A549 (cell line): Measurements from ENCODE around the gene CFAP46. TPM values are rescaled to one million over a fixed set of nuclear protein-coding genes. Genes with fewer than 3 reads are reported as not detected.

ENCODE experiments used
- ATAC-seq, 2 experiments: fragments of 200-7000 bp in 1 of 2; fragments of >200 bp in 1 of 2; cut with Nextera tagmentation in 1 of 2; cut with Tn5 transposase in 1 of 2; 3 replicates each; pipeline versions ENCODE4 v1.8.0 to v1.9.1; 2018 to 2020; ENCODE audit warnings: mild to moderate bottlenecking in 1 of 2, moderate library complexity in 1 of 2
- CTCF ChIA-PET: fragments of 300-600 bp; sonication (Branson Sonifier 250); formaldehyde crosslinking; extraction: SDS; loops from one replicate; lab custom pipeline; 2021; ENCODE audit warnings: antibody characterized with exemption, inconsistent platforms; lab: Yijun Ruan, JAX
- POLR2A ChIA-PET: fragments of 350-600 bp; formaldehyde crosslinking; extraction: SDS; loops from one replicate; lab custom pipeline; 2021; ENCODE audit warnings: antibody characterized with exemption, inconsistent platforms; lab: Yijun Ruan, JAX
- DNase-seq, 2 experiments: peaks; one replicate each; pipeline versions ENCODE4 v3.0.0 to v3.0.0-alpha.2; 2011 to 2016; ENCODE audit warnings: low read depth in 1 of 2, low spot score in 1 of 2
- FAIRE-seq: peaks from 2 replicates; lab custom pipeline; 2011; peaks lifted over from hg19 to GRCh38; lab: Jason Lieb, UNC
- H3K27ac ChIP-seq, 2 experiments: fragments of >200 bp; sonication (Bioruptor Twin); formaldehyde crosslinking; 3 replicates each; pipeline ENCODE4 v1.5.1; 2016 to 2017
- H3K4me1 ChIP-seq: fragments of >200 bp; sonication (Bioruptor Twin); formaldehyde crosslinking; 3 replicates; pipeline ENCODE4 v1.6.1; 2016
- H3K4me2 ChIP-seq: fragments of >200 bp; sonication (Bioruptor Twin); formaldehyde crosslinking; 3 replicates; pipeline ENCODE4 v1.6.1; 2016
- H3K4me3 ChIP-seq: fragments of >200 bp; sonication (Bioruptor Twin); formaldehyde crosslinking; 3 replicates; pipeline ENCODE4 v1.5.1; 2016
- H3K9me3 ChIP-seq: fragments of >200 bp; sonication (Bioruptor Twin); formaldehyde crosslinking; 3 replicates; pipeline ENCODE4 v1.6.1; 2016
- CEBPB ChIP-seq, 2 experiments: fragments of >200 bp in 1 of 2; sonication (Bioruptor Twin) in 1 of 2; formaldehyde crosslinking in 1 of 2; IDR thresholded peaks; 2 replicates each; pipeline ENCODE4 v1.6.1; 2012 to 2016
- CHD4 ChIP-seq: fragments of 200-600 bp; sonication (generic); IDR thresholded peaks from 2 replicates; pipeline ENCODE4 v1.6.1; 2016; ENCODE audit warnings: antibody characterized with exemption, mild to moderate bottlenecking, borderline replicate concordance
- EHMT2 ChIP-seq: fragments of 200-600 bp; sonication (generic); IDR thresholded peaks from 2 replicates; pipeline ENCODE4 v1.6.1; 2016; ENCODE audit warnings: antibody characterized with exemption, low read depth, mild to moderate bottlenecking, moderate library complexity
- EP300 ChIP-seq, 2 experiments: fragments of >200 bp; sonication (Bioruptor Twin); formaldehyde crosslinking; IDR thresholded peaks; 2 replicates in 1 of 2; 3 replicates in 1 of 2; pipeline ENCODE4 v1.6.1; 2016 to 2017
- FOSB ChIP-seq: fragments of 250-450 bp; sonication (Bioruptor Pico); IDR thresholded peaks from 2 replicates; pipeline ENCODE4 v1.5.0; 2020; ENCODE audit warnings: mild to moderate bottlenecking, moderate library complexity
- FOXS1 ChIP-seq: fragments of 250-450 bp; sonication (Bioruptor Pico); IDR thresholded peaks from 2 replicates; pipeline ENCODE4 v1.5.0; 2020; ENCODE audit warnings: mild to moderate bottlenecking, moderate library complexity
- HEYL ChIP-seq: fragments of 250-450 bp; sonication (Bioruptor Pico); IDR thresholded peaks from 2 replicates; pipeline ENCODE4 v1.8.0; 2021; ENCODE audit warnings: mild to moderate bottlenecking, moderate library complexity
- JUN ChIP-seq, 2 experiments: fragments of >200 bp; sonication (Bioruptor Twin); formaldehyde crosslinking; IDR thresholded peaks; 2 replicates in 1 of 2; 3 replicates in 1 of 2; pipeline ENCODE4 v1.6.1; 2016 to 2017
- JUNB ChIP-seq: fragments of >200 bp; sonication (Bioruptor Twin); formaldehyde crosslinking; IDR thresholded peaks from 2 replicates; pipeline ENCODE4 v1.6.1; 2016
- MAFK ChIP-seq: fragments of 450-650 bp; IDR thresholded peaks from 2 replicates; pipeline ENCODE4 v1.6.1; 2014; ENCODE audit not compliant: partially characterized antibody
- NPAS2 ChIP-seq: fragments of 250-450 bp; sonication (Bioruptor Pico); IDR thresholded peaks from 2 replicates; pipeline ENCODE4 v1.8.0; 2022; ENCODE audit warnings: mild to moderate bottlenecking, moderate library complexity, borderline replicate concordance
- RAD21 ChIP-seq, 2 experiments: fragments of >200 bp in 1 of 2; sonication (Bioruptor Twin) in 1 of 2; formaldehyde crosslinking in 1 of 2; IDR thresholded peaks in 1 of 2; conservative IDR thresholded peaks in 1 of 2; 2 replicates in 1 of 2; 3 replicates in 1 of 2; pipeline ENCODE4 v1.6.1; 2012 to 2018; ENCODE audit warnings: inconsistent platforms in 1 of 2
- RFX5 ChIP-seq: fragments of 450-650 bp; IDR thresholded peaks from 2 replicates; pipeline ENCODE4 v1.7.1; 2014; ENCODE audit warnings: antibody characterized with exemption, mild to moderate bottlenecking, moderate library complexity
- RNF2 ChIP-seq: fragments of 200-600 bp; sonication (generic); IDR thresholded peaks from 2 replicates; pipeline ENCODE4 v1.6.1; 2016; ENCODE audit warnings: low read depth, mild to moderate bottlenecking, antibody characterized with exemption, moderate library complexity, borderline replicate concordance
- TP53 ChIP-seq: fragments of 250-450 bp; sonication (Bioruptor Pico); IDR thresholded peaks from 2 replicates; pipeline ENCODE4 v1.5.0; 2021; ENCODE audit warnings: mild to moderate bottlenecking, moderate library complexity
- WGBS: methylation state at CpG from one replicate; pipeline ENCODE4 v1.1.6; 2017; ENCODE audit errors: missing lambda C conversion rate; 5-methylcytosine and 5-hydroxymethylcytosine counted together
- polyA plus RNA-seq, 4 experiments: library from polyadenylated mRNA; depleted of rRNA in 3 of 4; stranded (reverse); fragments of >200 nt; fragmentation: RNase III in 1 of 4; extraction: RNeasy Plus Mini Kit Qiagen cat#74134 plus additional on column Dnase treatment in 1 of 4; gene quantifications; 2 replicates in 3 of 4; 3 replicates in 1 of 4; pipeline ENCODE4 v1.2.3, GENCODE V29; 2011 to 2017
- TF ChIP-seq, protein P1 (sequence below): IDR thresholded peaks from 2 replicates; pipeline ENCODE4 v1.6.1; 2012
- TF ChIP-seq, protein P2 (sequence below): fragments of 200-600 bp; sonication (generic); IDR thresholded peaks from 2 replicates; pipeline ENCODE4 v1.6.1; 2016; ENCODE audit warnings: antibody characterized with exemption, mild to moderate bottlenecking, moderate library complexity
- TF ChIP-seq, protein P3 (sequence below): fragments of 150-350 bp; IDR thresholded peaks from 2 replicates; pipeline ENCODE4 v1.6.1; 2014; ENCODE audit warnings: low read depth, mild to moderate bottlenecking, low read length
- TF ChIP-seq, protein P4 (sequence below): fragments of >200 bp; sonication (Bioruptor Twin); formaldehyde crosslinking; IDR thresholded peaks from 3 replicates; pipeline ENCODE4 v1.6.1; 2016
- TF ChIP-seq, protein P5 (sequence below): IDR thresholded peaks from 2 replicates; pipeline ENCODE4 v1.6.1; 2012; ENCODE audit warnings: low read depth, borderline replicate concordance

Gene CFAP46
- polyA plus RNA-seq, 2 of the 4 experiments (the other 2 are of a cell fraction) = 0.88 to 1.8 TPM

DNA sequence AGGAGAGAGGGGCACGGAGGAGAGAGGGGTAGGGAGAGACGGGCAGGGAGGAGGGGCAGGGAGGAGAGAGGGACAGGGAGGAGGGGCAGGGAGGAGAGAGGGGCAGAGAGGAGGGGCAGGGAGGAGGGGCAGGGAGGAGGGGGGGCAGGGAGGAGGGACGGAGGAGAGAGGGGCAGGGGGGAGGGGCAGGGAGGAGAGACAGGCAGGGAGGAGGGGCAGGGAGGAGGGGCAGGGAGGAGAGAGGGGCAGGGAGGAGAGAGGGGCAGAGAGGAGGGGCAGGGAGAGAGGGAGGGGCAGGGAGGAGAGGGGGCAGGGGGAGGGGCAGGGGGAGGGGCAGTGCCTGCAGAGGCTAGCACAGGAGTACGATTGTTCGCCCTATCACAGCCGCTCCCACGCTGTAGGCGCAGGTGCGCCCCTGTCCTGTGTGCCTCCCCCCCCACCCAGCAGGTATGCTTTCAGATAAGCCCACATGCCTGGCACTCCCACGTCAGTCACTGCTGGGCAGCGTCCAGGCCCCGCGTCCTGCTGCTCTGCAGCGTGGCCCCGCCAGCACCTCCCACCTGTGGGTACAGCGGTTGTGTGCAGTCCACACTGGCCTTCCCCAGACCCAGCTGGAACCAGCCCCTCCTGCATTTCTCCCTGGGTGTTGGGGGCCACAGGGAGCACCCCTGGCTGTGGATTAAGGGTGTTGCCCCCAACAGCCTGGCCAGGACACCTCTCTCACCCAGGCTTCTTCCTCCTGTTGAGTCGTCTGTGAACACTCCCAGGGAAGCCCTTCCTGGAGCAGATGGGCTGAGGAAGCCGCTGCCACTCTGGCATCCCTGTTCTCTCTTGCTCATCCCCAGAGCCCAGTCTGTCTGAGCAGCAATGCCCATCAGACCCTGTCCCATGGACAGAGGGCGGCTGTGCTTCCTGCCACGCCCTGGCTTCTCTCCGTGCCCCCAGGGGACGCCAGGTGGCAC lies 167.2 kb downstream of the CFAP46 start:
- TF ChIP-seq JUN (IDR thresholded peaks at IDR 0.05) = no peak
- no peak for TF ChIP-seq EHMT2
- no peak for TF ChIP-seq EP300 (IDR thresholded peaks at IDR 0.05)
- TF ChIP-seq CHD4 = no peak
- TF ChIP-seq RAD21 (conservative IDR thresholded peaks at IDR 0.05 in 1 of 2, IDR thresholded peaks at IDR 0.05 in 1 of 2) = no peak
- TF ChIP-seq RNF2 = no peak
- TF ChIP-seq, protein P1, sequence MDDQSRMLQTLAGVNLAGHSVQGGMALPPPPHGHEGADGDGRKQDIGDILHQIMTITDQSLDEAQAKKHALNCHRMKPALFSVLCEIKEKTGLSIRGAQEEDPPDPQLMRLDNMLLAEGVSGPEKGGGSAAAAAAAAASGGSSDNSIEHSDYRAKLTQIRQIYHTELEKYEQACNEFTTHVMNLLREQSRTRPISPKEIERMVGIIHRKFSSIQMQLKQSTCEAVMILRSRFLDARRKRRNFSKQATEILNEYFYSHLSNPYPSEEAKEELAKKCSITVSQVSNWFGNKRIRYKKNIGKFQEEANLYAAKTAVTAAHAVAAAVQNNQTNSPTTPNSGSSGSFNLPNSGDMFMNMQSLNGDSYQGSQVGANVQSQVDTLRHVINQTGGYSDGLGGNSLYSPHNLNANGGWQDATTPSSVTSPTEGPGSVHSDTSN = no peak
- TF ChIP-seq MAFK = no peak
- TF ChIP-seq, protein P2, sequence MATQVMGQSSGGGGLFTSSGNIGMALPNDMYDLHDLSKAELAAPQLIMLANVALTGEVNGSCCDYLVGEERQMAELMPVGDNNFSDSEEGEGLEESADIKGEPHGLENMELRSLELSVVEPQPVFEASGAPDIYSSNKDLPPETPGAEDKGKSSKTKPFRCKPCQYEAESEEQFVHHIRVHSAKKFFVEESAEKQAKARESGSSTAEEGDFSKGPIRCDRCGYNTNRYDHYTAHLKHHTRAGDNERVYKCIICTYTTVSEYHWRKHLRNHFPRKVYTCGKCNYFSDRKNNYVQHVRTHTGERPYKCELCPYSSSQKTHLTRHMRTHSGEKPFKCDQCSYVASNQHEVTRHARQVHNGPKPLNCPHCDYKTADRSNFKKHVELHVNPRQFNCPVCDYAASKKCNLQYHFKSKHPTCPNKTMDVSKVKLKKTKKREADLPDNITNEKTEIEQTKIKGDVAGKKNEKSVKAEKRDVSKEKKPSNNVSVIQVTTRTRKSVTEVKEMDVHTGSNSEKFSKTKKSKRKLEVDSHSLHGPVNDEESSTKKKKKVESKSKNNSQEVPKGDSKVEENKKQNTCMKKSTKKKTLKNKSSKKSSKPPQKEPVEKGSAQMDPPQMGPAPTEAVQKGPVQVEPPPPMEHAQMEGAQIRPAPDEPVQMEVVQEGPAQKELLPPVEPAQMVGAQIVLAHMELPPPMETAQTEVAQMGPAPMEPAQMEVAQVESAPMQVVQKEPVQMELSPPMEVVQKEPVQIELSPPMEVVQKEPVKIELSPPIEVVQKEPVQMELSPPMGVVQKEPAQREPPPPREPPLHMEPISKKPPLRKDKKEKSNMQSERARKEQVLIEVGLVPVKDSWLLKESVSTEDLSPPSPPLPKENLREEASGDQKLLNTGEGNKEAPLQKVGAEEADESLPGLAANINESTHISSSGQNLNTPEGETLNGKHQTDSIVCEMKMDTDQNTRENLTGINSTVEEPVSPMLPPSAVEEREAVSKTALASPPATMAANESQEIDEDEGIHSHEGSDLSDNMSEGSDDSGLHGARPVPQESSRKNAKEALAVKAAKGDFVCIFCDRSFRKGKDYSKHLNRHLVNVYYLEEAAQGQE = no peak
- TF ChIP-seq HEYL (CRISPR knock-in tag) = no peak
- TF ChIP-seq RFX5 = no peak
- no peak for TF ChIP-seq NPAS2
- TF ChIP-seq FOSB (CRISPR knock-in tag) = no peak
- TF ChIP-seq, protein P3, sequence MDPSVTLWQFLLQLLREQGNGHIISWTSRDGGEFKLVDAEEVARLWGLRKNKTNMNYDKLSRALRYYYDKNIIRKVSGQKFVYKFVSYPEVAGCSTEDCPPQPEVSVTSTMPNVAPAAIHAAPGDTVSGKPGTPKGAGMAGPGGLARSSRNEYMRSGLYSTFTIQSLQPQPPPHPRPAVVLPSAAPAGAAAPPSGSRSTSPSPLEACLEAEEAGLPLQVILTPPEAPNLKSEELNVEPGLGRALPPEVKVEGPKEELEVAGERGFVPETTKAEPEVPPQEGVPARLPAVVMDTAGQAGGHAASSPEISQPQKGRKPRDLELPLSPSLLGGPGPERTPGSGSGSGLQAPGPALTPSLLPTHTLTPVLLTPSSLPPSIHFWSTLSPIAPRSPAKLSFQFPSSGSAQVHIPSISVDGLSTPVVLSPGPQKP = no peak
- TF ChIP-seq, protein P4, sequence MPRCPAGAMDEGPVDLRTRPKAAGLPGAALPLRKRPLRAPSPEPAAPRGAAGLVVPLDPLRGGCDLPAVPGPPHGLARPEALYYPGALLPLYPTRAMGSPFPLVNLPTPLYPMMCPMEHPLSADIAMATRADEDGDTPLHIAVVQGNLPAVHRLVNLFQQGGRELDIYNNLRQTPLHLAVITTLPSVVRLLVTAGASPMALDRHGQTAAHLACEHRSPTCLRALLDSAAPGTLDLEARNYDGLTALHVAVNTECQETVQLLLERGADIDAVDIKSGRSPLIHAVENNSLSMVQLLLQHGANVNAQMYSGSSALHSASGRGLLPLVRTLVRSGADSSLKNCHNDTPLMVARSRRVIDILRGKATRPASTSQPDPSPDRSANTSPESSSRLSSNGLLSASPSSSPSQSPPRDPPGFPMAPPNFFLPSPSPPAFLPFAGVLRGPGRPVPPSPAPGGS = no peak
- TF ChIP-seq TP53 (CRISPR knock-in tag) = no peak
- no peak for TF ChIP-seq CEBPB (IDR thresholded peaks at IDR 0.05)
- no peak for TF ChIP-seq JUNB
- TF ChIP-seq FOXS1 (CRISPR knock-in tag) = no peak
- TF ChIP-seq, protein P5, sequence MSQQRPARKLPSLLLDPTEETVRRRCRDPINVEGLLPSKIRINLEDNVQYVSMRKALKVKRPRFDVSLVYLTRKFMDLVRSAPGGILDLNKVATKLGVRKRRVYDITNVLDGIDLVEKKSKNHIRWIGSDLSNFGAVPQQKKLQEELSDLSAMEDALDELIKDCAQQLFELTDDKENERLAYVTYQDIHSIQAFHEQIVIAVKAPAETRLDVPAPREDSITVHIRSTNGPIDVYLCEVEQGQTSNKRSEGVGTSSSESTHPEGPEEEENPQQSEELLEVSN = no peak
- CTCF ChIA-PET = interaction anchor here (3.4 kb wide), 1 partner anchor 120 kb away, joined by 17 read pairs; no protein-coding TSS in a partner anchor
- H3K27ac ChIP-seq = peak overlapping the region; percentile 55 to 81; a peak in 5 of 6 replicates
- DNase-seq (peak in 1 of 2 experiments; percentile 90), FAIRE-seq (no peak), ATAC-seq (peak; percentile 74 to 80)
- peak overlapping the region; percentile 41 for H3K4me2 ChIP-seq
- POLR2A ChIA-PET = no interaction called here
- H3K4me3 ChIP-seq = no peak overlapping the region
- no peaks in the 10 kb centered on the region for H3K9me3 ChIP-seq
- whole genome bisulfite sequencing = 83% methylated on average over 9 of the region's 22 CpGs
- peaks cover 14% of the 10 kb centered on the region for H3K4me1 ChIP-seq
